Right cardiac atrium (tissue), 5 donors: ENCODE results near the gene MAD2L2. TPM values are rescaled to one million over a fixed set of nuclear protein-coding genes. Genes with fewer than 3 reads are reported as not detected.

Experiments
- ATAC-seq, 2 donors: fragments of 200-7000 bp; cut with Tn5 transposase; one replicate each; pipeline versions ENCODE4 v1.8.0 to v1.9.1; 2020; ENCODE audit warnings: moderate library complexity in 2 of 2, mild to moderate bottlenecking in 1 of 2
- DNase-seq, 3 donors: peaks; one replicate each; pipeline ENCODE4 v3.0.0-alpha.2; 2020
- H3K27ac ChIP-seq: one replicate; pipeline ENCODE4 v1.5.1; 2013; ENCODE audit warnings: mild to moderate bottlenecking, low read length, control low read depth, moderate library complexity
- H3K27me3 ChIP-seq: one replicate; pipeline ENCODE4 v1.6.1; 2013; ENCODE audit not compliant: control insufficient read depth, insufficient read depth
- H3K4me1 ChIP-seq: one replicate; pipeline ENCODE4 v1.6.1; 2013; ENCODE audit warnings: low read length; ENCODE audit not compliant: control insufficient read depth, insufficient read depth
- H3K4me3 ChIP-seq: one replicate; pipeline ENCODE4 v1.5.1; 2013; ENCODE audit warnings: low read length, control low read depth
- H3K9me3 ChIP-seq: one replicate; pipeline ENCODE4 v1.6.1; 2013; ENCODE audit warnings: low read length; ENCODE audit not compliant: control insufficient read depth
- WGBS: extraction: QIAGEN DNeasy Blood & Tissue Kit; methylation state at CpG from one replicate; pipeline ENCODE4 v1.1.7; 2013; 5-methylcytosine and 5-hydroxymethylcytosine counted together
- intact Hi-C, 4 donors: fragments of 100-400 bp; cut with DNase I; formaldehyde crosslinking; loops; one replicate each; pipeline versions ENCODE4 v1.11.0 to v1.14.0; 2022 to 2023
- long read RNA-seq, 4 donors: library from polyadenylated mRNA; unstranded; transcript quantifications; one replicate each; pipeline ENCODE4 v2.0.0, GENCODE V29; 2020 to 2021
- polyA plus RNA-seq: library from polyadenylated mRNA; stranded (reverse); fragments of 200-250 nt; gene quantifications from one replicate; pipeline ENCODE4 v1.2.3, GENCODE V29; 2013
- total RNA-seq, 4 donors: library from RNA; stranded (reverse); fragmentation: NEBNext Ultra II Directional; extraction: Animal tissue kit (Norgen Biotek cat#: 25700); gene quantifications; one replicate each; pipeline ENCODE4 v1.2.1, GENCODE V29; 2021
- donor health status: healthy with polysubstance abuse.
- donor health status: DM: no; HTN: yes; CAD: no.
- donor health status: DM: no; HTN: no; CAD: no.
- donor health status: DM: no; HTN: yes; CAD: no; lungs with severe emphysema.
- donor health status: DM: yes; HTN: yes; CAD: no.

Gene MAD2L2
- total RNA-seq: 10 to 100 TPM; 15.5 to 20.3 (median 16.7) TPM
- polyA plus RNA-seq: 22.8 TPM
- long read RNA-seq, donor 1, transcript MAD2L2-207 (9 exons, 1,118 nt): major isoform, 25 of 27 reads
- long read RNA-seq, donor 1, partial matches to known transcripts: 0 of 27 reads
- long read RNA-seq, donor 1, other reads (novel, unspliced or antisense): 2 of 27 reads
- long read RNA-seq, donor 2, transcript MAD2L2-207 (9 exons, 1,118 nt): major isoform, 12 of 18 reads
- long read RNA-seq, donor 2, partial matches to known transcripts: 1 of 18 reads
- long read RNA-seq, donor 2, other reads (novel, unspliced or antisense): 5 of 18 reads
- long read RNA-seq, donor 3, transcript MAD2L2-207 (9 exons, 1,118 nt): major isoform, 27 of 33 reads
- long read RNA-seq, donor 3, partial matches to known transcripts: 2 of 33 reads
- long read RNA-seq, donor 3, other reads (novel, unspliced or antisense): 4 of 33 reads
- long read RNA-seq, donor 4, transcript MAD2L2-207 (9 exons, 1,118 nt): major isoform, 8 of 10 reads
- long read RNA-seq, donor 4, partial matches to known transcripts: 0 of 10 reads
- long read RNA-seq, donor 4, other reads (novel, unspliced or antisense): 2 of 10 reads

DNA sequence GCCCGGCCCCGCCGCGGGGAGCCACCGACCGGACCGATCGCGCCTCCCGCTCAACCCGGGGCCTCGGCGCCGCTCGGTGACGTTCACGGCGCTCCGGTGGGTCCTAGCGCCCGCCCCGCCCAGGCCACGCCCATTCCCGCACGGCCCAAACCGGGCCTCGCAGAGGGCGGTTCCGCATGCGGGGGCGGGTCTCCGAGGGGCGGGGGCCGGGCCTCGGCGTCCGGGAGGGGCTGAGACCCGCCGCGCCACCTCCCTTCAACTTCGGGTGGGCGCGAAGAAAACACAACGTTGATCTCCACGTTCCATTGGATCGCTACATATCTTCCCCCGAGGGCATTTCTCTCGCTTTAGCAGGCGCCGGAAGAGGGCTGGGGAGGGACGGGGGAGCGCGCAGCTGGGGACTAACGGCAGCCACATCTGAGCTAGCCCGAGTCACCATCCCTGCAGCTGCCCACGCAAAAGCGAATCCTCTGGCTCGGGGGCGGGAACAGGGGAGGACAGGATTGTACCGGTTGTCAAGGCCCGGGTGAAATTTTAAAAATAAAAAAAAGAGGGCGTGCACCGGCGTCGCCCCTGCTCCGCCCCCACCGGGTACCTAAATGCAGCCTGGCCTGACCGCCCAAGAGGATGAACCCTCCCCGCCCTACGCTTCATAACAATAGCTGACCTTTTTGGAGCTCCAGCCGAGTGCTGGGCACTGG is at the start of gene MAD2L2:
TSS of gene MAD2L2 (minus strand) at position 78 of the 701 bp plus-strand sequence. CDS start 547 bp downstream, outside the sequence.
- ATAC-seq (peak; percentile 98), DNase-seq (peak; percentile 90 to 96 (median 96))
- no peaks in the 10 kb centered on the region for H3K9me3 ChIP-seq
- no peaks in the 10 kb centered on the region for H3K27me3 ChIP-seq
- peak within 1 kb of the TSS; percentile 49 for H3K27ac ChIP-seq
- H3K4me3 ChIP-seq: peak within 1 kb of the TSS; percentile 77
- H3K4me1 ChIP-seq: peaks cover 3% of the 10 kb centered on the region
- intact Hi-C loops: no loop called here
- WGBS: under 1% methylated on average over 71 of the region's 71 CpGs

DNA sequence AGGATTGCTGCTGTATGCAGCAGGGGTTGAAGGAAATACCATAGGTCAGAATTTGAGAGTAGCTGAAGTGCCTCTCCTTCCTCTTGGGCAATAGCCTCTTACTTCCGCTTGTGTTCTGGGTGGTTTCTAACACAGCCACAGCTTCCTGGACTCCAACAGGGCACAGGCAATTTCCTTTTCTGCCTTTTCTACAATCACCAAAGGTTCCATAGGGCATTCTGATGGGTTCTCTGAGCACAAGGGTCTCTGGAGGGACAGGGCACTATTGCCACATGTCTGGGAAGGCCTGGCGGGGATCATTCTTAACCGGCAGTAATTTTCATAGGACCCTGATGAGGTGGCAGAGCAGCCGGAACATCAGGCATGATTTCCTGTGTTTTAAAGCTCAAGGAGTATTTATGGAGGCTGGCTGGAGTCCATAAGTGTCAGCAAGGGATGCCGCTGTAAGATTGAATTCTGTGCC is 49.5 kb upstream of the MAD2L2 start:
- Histone ChIP-seq H3K9me3 (no peaks in the 10 kb centered on the region), H3K27ac (peak overlapping the region; percentile 45), H3K4me1 (no peaks in the 10 kb centered on the region), H3K27me3 (no peaks in the 10 kb centered on the region), H3K4me3 (no peak overlapping the region)
- ATAC-seq (peak; percentile 51 to 56), DNase-seq (no peak)
- WGBS: 47% methylated on average over 5 of the region's 5 CpGs
- intact Hi-C loops: no loop called here

GRCh38 chr1:11729498-11730428 is 48.8 kb upstream of the MAD2L2 start:
- H3K27ac ChIP-seq: no peak overlapping the region
- DNase-seq (peak in 1 of 3 donors; percentile 71), ATAC-seq (no peak)
- no peak overlapping the region for H3K4me3 ChIP-seq
- no peaks in the 10 kb centered on the region for H3K4me1 ChIP-seq
- intact Hi-C loops: loop anchor here in 1 of 4 donors (10.0 kb wide), 1 partner anchor 65 kb away; the partner anchor contains the start of gene FBXO6
- no peaks in the 10 kb centered on the region for H3K27me3 ChIP-seq
- WGBS: 51% methylated on average over 26 of the region's 26 CpGs
- no peaks in the 10 kb centered on the region for H3K9me3 ChIP-seq

GRCh38 chr1:11729155-11729497 is 48.2 kb upstream of the MAD2L2 start:
- Histone ChIP-seq H3K27me3 (no peaks in the 10 kb centered on the region), H3K4me3 (no peak overlapping the region), H3K9me3 (no peaks in the 10 kb centered on the region), H3K27ac (no peak overlapping the region), H3K4me1 (no peaks in the 10 kb centered on the region)
- WGBS: 91% methylated on average over 11 of the region's 11 CpGs
- ATAC-seq (no peak), DNase-seq (no peak)
- intact Hi-C loops: loop anchor here in 1 of 4 donors (10.0 kb wide), 1 partner anchor 64 kb away; the partner anchor contains the start of gene FBXO6

DNA sequence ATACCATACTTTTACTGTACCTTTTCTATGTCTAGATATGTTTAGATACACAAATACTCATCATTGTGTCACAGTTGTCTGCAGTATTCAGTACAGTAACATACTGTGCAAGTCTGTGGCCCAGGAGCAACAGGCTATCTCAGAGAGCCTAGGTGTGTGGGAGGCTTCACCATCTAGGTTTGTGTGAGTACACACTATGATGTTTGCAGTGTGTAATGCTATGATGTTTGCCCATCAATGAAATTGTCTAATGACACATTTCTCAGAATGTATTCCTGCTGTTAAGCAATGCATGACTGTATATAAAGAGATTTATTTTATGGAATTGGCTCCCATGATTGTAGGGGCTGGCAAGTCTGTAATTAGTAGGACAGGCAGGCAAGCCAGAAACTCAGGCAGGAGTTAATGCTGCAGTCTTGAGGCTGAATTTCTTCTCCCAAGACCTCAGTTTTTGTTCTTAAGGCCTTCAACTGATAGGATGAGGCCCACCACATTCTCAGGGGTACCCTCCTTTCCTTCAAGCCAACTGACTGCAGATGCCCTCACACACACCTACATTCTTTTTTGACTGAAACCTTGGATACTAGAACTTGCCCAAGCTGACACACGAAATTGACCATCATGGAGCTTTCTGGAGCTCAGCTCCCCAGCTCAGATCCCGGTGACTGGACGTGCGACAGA is 47.3 kb upstream of the MAD2L2 start:
- Histone ChIP-seq H3K27me3 (no peaks in the 10 kb centered on the region), H3K4me3 (no peak overlapping the region), H3K4me1 (no peaks in the 10 kb centered on the region), H3K9me3 (no peaks in the 10 kb centered on the region), H3K27ac (no peak overlapping the region)
- ATAC-seq (no peak), DNase-seq (no peak)
- intact Hi-C loops: loop anchor here in 1 of 4 donors (10.0 kb wide), 1 partner anchor 63 kb away; the partner anchor contains the start of gene FBXO6
- WGBS: 98% methylated on average over 4 of the region's 4 CpGs

DNA sequence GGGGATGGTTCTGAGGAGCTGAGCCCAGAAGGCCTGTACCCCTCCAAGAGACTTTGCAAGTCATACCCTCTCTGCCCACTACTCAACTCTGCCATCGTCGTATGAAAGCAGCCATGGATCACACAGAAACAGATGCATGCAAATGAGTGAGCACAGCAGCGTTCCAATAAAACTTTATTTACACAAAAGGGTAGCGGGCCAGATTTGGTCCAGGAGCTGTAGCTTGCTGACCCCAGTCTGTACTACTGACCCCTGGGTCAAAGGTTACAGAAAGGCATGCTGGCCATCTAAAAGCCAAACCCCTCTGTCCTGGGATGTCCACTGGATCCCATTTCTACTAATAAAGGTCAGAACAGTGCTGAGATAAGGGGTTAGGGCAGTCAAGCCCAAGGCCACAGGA is 46.2 kb upstream of the MAD2L2 start:
- no peaks in the 10 kb centered on the region for H3K4me1 ChIP-seq
- intact Hi-C loops: loop anchor here in 1 of 4 donors (10.0 kb wide), 1 partner anchor 62 kb away; the partner anchor contains the start of gene FBXO6
- DNase-seq (no peak), ATAC-seq (no peak)
- H3K4me3 ChIP-seq: no peak overlapping the region
- H3K9me3 ChIP-seq: no peaks in the 10 kb centered on the region
- H3K27me3 ChIP-seq: no peaks in the 10 kb centered on the region
- 94% methylated on average over 4 of the region's 4 CpGs for WGBS
- no peak overlapping the region for H3K27ac ChIP-seq

GRCh38 chr1:11725616-11726015 is 44.7 kb upstream of the MAD2L2 start:
- intact Hi-C loops: loop anchor here in 1 of 4 donors (10.0 kb wide), 1 partner anchor 61 kb away; the partner anchor contains the start of gene FBXO6
- 74% methylated on average over 5 of the region's 5 CpGs for WGBS
- DNase-seq (no peak), ATAC-seq (no peak)
- Histone ChIP-seq H3K4me1 (no peaks in the 10 kb centered on the region), H3K27ac (no peak overlapping the region), H3K9me3 (no peaks in the 10 kb centered on the region), H3K27me3 (no peaks in the 10 kb centered on the region), H3K4me3 (no peak overlapping the region)

DNA sequence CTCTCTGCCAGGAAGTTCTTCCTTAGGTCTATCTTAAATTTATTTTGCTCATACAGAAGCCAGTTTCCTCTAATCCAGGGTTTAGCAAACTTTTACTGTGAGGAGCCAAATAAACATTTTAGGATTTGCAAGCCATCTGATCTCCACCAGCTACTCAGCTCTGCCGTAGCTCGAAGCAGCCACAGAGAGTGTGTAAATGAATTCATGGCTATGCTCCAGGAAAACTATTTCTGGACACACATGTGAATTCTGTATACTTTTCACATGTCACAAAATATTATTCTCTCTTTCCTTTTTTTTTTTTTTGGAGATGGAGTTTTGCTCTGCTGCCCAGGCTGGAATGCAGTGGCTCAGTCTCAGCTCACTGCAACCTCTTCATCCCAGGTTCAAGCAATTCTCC is 41.6 kb upstream of the MAD2L2 start:
- H3K4me1 ChIP-seq: peaks cover 2% of the 10 kb centered on the region
- H3K9me3 ChIP-seq: no peaks in the 10 kb centered on the region
- 25% methylated on average over 2 of the region's 2 CpGs for WGBS
- intact Hi-C loops: loop anchor here in 3 of 4 donors (5.0 to 10.0 kb wide), 3 partner anchors 58 to 75 kb away; partner anchors contain the start of genes FBXO2 (in 1 of the 3), FBXO44 (in 1 of the 3) and FBXO6 (in 1 of the 3)
- no peak overlapping the region for H3K27ac ChIP-seq
- H3K27me3 ChIP-seq: no peaks in the 10 kb centered on the region
- ATAC-seq: no peak
- DNase-seq: peak in 1 of 3 donors; percentile 24
- no peak overlapping the region for H3K4me3 ChIP-seq

GRCh38 chr1:11721311-11721710 is 40.4 kb upstream of the MAD2L2 start:
- H3K27ac ChIP-seq: no peak overlapping the region
- no peaks in the 10 kb centered on the region for H3K27me3 ChIP-seq
- intact Hi-C loops: loop anchor here in 3 of 4 donors (5.0 to 10.0 kb wide), 3 partner anchors 57 to 74 kb away; partner anchors contain the start of genes FBXO2 (in 1 of the 3), FBXO44 (in 1 of the 3) and FBXO6 (in 1 of the 3)
- no peak overlapping the region for H3K4me3 ChIP-seq
- DNase-seq: peak in 1 of 3 donors; percentile 7
- 74% methylated on average over 4 of the region's 4 CpGs for WGBS
- ATAC-seq: no peak
- H3K4me1 ChIP-seq: peaks cover 2% of the 10 kb centered on the region
- no peaks in the 10 kb centered on the region for H3K9me3 ChIP-seq
